ENCODE data around the gene SOX5. TPM values are rescaled to one million over a fixed set of nuclear protein-coding genes. Genes with fewer than 3 reads are reported as not detected.

SOX5 gene
- total RNA-seq, 1 donor: 12.8 TPM

GRCh38 chr12:23758608-23759007, 190.9 kb downstream of the SOX5 start:
- no peak for TF ChIP-seq CTCF (IDR thresholded peaks at IDR 0.05; ENCODE audit: insufficient read depth, low read length)
- DNase-seq (ENCODE audit: low read depth): no peak

GRCh38 chr12:23757541-23757962, 191.9 kb downstream of the SOX5 start:
- TF ChIP-seq CTCF (IDR thresholded peaks at IDR 0.05; ENCODE audit: insufficient read depth, low read length): no peak
- H3K4me3 ChIP-seq (ENCODE audit: low read depth, low read length): no peak overlapping the region
- DNase-seq (ENCODE audit: low read depth): peak; percentile 7

More at GRCh38 chr12:23758608-23759007, 190.9 kb downstream of the SOX5 start:
- no peak overlapping the region for H3K4me3 ChIP-seq (ENCODE audit: low read depth, low read length)

- H3K4me3 ChIP-seq (ENCODE audit: low read depth, low read length): no peak overlapping the region
- no peak for TF ChIP-seq CTCF (IDR thresholded peaks at IDR 0.05; ENCODE audit: insufficient read depth, low read length)
- no peak for DNase-seq (ENCODE audit: low read depth)
Observed at GRCh38 chr12:23756416-23756815, 193.1 kb downstream of the SOX5 start.

GRCh38 chr12:23753628-23754365, 195.7 kb downstream of the SOX5 start:
- H3K4me3 ChIP-seq (ENCODE audit: low read depth, low read length): no peak overlapping the region
- TF ChIP-seq CTCF (IDR thresholded peaks at IDR 0.05; ENCODE audit: insufficient read depth, low read length): no peak
- DNase-seq (ENCODE audit: low read depth): no peak

GRCh38 chr12:23752245-23752644, 197.2 kb downstream of the SOX5 start:
- TF ChIP-seq CTCF (IDR thresholded peaks at IDR 0.05; ENCODE audit: insufficient read depth, low read length): no peak
- H3K4me3 ChIP-seq (ENCODE audit: low read depth, low read length): no peak overlapping the region
- DNase-seq (ENCODE audit: low read depth): no peak

GRCh38 chr12:23751641-23752040, 197.8 kb downstream of the SOX5 start:
- H3K4me3 ChIP-seq (ENCODE audit: low read depth, low read length): no peak overlapping the region
- no peak for DNase-seq (ENCODE audit: low read depth)
- TF ChIP-seq CTCF (IDR thresholded peaks at IDR 0.05; ENCODE audit: insufficient read depth, low read length): no peak

GRCh38 chr12:23750923-23751322, 198.5 kb downstream of the SOX5 start:
- H3K4me3 ChIP-seq (ENCODE audit: low read depth, low read length): no peak overlapping the region
- no peak for DNase-seq (ENCODE audit: low read depth)
- no peak for TF ChIP-seq CTCF (IDR thresholded peaks at IDR 0.05; ENCODE audit: insufficient read depth, low read length)
